Kidney epithelial cell (primary cell): ENCODE results near the gene GPR157. TPM values are rescaled to one million over a fixed set of nuclear protein-coding genes. Genes with fewer than 3 reads are reported as not detected.

Source experiments
- DNase-seq: peaks from one replicate; pipeline ENCODE4 v3.0.0-alpha.2; 2010; ENCODE audit warnings: low read depth
- H3K27me3 ChIP-seq: 2 replicates; pipeline ENCODE4 v1.6.0; 2011; ENCODE audit warnings: low read length; ENCODE audit not compliant: control insufficient read depth, insufficient read depth
- H3K36me3 ChIP-seq: 2 replicates; pipeline ENCODE4 v1.5.1; 2011; ENCODE audit warnings: low read length; ENCODE audit not compliant: control insufficient read depth, insufficient read depth
- H3K4me3 ChIP-seq: 2 replicates; pipeline ENCODE4 v1.5.1; 2011; ENCODE audit warnings: low read depth, mild to moderate bottlenecking, control low read depth, low read length
- total RNA-seq: library from RNA; depleted of rRNA; stranded (reverse); fragments of >200 nt; gene quantifications from 2 replicates; pipeline ENCODE4 v1.2.3, GENCODE V29; 2015
- TF ChIP-seq, protein P1 (sequence below): IDR thresholded peaks from 2 replicates; pipeline ENCODE4 v1.5.1; 2011; ENCODE audit warnings: mild to moderate bottlenecking, moderate library complexity, low read length, control low read depth, inconsistent platforms; ENCODE audit not compliant: insufficient read depth, poor library complexity, severe bottlenecking

Gene GPR157
- total RNA-seq, 1 donor from 2014 or later = 6.4 TPM

- Histone ChIP-seq H3K4me3 (no peak overlapping the region), H3K36me3 (no peaks in the 10 kb centered on the region), H3K27me3 (no peaks in the 10 kb centered on the region)
- no peak for DNase-seq
- TF ChIP-seq, protein P1, sequence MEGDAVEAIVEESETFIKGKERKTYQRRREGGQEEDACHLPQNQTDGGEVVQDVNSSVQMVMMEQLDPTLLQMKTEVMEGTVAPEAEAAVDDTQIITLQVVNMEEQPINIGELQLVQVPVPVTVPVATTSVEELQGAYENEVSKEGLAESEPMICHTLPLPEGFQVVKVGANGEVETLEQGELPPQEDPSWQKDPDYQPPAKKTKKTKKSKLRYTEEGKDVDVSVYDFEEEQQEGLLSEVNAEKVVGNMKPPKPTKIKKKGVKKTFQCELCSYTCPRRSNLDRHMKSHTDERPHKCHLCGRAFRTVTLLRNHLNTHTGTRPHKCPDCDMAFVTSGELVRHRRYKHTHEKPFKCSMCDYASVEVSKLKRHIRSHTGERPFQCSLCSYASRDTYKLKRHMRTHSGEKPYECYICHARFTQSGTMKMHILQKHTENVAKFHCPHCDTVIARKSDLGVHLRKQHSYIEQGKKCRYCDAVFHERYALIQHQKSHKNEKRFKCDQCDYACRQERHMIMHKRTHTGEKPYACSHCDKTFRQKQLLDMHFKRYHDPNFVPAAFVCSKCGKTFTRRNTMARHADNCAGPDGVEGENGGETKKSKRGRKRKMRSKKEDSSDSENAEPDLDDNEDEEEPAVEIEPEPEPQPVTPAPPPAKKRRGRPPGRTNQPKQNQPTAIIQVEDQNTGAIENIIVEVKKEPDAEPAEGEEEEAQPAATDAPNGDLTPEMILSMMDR = no peak
Measured at GRCh38 chr1:9135073-9135836, 6.4 kb upstream of the GPR157 start.

GRCh38 chr1:9133870-9134585 lies 5.1 kb upstream of the GPR157 start:
- DNase-seq = no peak
- TF ChIP-seq, protein P1 = no peak
- Histone ChIP-seq H3K4me3 (no peak overlapping the region), H3K27me3 (no peaks in the 10 kb centered on the region), H3K36me3 (no peaks in the 10 kb centered on the region)

DNA sequence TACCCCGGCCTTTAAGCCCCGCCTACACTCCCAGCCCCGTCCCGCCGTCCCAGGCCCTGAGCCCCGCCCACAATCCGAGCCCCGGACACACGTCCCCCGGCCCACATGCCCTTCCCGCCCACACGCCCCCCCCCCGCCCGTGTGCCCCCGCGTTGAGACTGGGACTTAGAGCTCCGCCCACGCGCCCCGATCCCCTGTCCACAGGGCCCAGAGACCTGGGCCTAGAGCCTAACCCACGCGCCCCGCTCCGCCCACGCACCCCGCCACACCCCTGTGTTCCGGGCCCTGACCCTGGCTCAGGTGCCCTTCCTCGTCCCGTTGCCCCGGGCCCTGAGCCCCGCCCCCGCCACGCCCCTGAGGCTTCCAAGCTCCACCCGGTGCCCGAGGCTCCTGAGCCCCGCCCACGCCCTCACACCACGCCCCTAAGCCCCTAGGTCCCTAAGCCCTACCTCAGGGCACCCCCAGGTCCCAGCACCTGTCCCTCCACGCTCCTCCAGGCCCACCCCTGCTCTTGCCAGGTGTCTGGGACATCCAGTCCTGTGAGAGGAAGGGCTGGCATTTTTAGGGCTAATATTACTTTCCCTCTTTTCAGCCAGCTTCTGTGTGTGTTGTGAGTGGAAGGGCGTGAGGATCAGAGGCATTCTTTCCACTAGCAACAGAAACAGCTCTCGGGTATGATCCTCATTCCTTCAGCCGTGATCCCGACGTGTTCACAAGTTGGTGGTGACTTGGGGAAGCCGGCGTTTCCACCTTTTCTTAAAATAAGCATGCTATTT lies 552 bp upstream of the GPR157 start:
- no peak for DNase-seq
- Histone ChIP-seq H3K36me3 (no peaks in the 10 kb centered on the region), H3K4me3 (peak overlapping the region; percentile 54), H3K27me3 (no peaks in the 10 kb centered on the region)
- TF ChIP-seq, protein P1 = no peak

GRCh38 chr1:9128166-9128519 lies 759 bp downstream of the GPR157 start:
- Histone ChIP-seq H3K4me3 (peak overlapping the region; percentile 54), H3K36me3 (no peaks in the 10 kb centered on the region), H3K27me3 (no peaks in the 10 kb centered on the region)
- TF ChIP-seq, protein P1 = no peak
- no peak for DNase-seq

DNA sequence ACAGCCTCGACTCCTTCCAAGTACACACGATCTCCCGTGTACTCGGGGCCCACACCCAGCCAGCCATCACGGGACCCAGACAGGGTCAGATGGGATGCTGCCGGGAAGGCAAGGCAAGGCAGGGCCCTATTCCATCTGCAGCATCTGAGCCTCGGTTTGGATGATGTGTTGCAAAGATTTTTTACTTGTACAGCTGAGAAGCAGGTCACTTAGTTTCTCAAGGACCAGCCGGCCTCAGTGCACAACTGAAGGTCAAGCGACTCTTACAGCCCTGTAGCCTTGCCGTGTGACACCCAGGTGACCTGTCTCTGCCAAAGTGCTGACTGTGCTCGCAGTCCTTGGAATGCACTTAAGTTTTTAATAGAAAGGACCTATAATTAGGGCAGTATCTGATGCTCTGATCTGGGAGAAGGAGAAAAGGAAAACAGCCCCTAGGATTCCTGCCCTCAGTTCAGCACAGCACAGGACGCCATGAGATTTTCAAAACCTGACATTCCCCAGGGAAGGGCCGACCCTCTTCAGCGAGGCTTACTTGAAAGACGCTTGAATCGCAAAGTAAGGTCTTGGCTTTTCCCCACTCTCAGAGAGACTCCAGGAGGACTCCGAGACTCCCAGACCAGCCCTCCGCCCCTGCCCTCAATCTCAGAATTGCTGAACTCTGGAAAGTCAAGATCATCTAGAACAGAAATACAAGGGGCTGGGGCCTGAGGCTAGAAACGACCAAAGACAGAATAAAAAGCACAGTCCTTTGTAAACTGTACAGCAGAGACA lies 1.3 kb downstream of the GPR157 start:
- Histone ChIP-seq H3K4me3 (peak overlapping the region; percentile 54), H3K36me3 (no peaks in the 10 kb centered on the region), H3K27me3 (no peaks in the 10 kb centered on the region)
- no peak for DNase-seq
- TF ChIP-seq, protein P1 = no peak
